Upper lobe of right lung (tissue), 1 donor: ENCODE data around the gene FOXC2. TPM values are rescaled to one million over a fixed set of nuclear protein-coding genes. Genes with fewer than 3 reads are reported as not detected.

Source experiments
- ATAC-seq: fragments of 200-7000 bp; cut with Tn5 transposase; one replicate; pipeline ENCODE4 v1.9.1; 2020; ENCODE audit warnings: mild to moderate bottlenecking, moderate library complexity
- DNase-seq: peaks from one replicate; pipeline ENCODE4 v3.0.0-alpha.2; 2020
- H3K27ac ChIP-seq: fragments of 200-600 bp; one replicate; pipeline ENCODE4 v1.8.0; 2022
- H3K27me3 ChIP-seq: fragments of 200-600 bp; one replicate; pipeline ENCODE4 v1.8.0; 2022; ENCODE audit warnings: mild to moderate bottlenecking
- H3K36me3 ChIP-seq: fragments of 200-600 bp; one replicate; pipeline ENCODE4 v1.8.0; 2022
- H3K4me1 ChIP-seq: fragments of 200-600 bp; one replicate; pipeline ENCODE4 v1.8.0; 2022
- H3K4me3 ChIP-seq: fragments of 200-600 bp; one replicate; pipeline ENCODE4 v1.8.0; 2022; ENCODE audit warnings: mild to moderate bottlenecking
- H3K9me3 ChIP-seq: fragments of 200-600 bp; one replicate; pipeline ENCODE4 v1.8.0; 2022
- intact Hi-C: fragments of 100-400 bp; cut with DNase I; formaldehyde crosslinking; loops from one replicate; pipeline ENCODE4 v1.11.0; 2022
- total RNA-seq: library from RNA; stranded (reverse); fragmentation: NEBNext Ultra II Directional; extraction: Animal tissue kit (Norgen Biotek cat#: 25700); gene quantifications from one replicate; pipeline ENCODE4 v1.2.1, GENCODE V29; 2021
- TF ChIP-seq, protein P1 (sequence below): fragments of 200-600 bp; IDR thresholded peaks from one replicate; pipeline ENCODE4 v1.8.0; 2022; ENCODE audit warnings: antibody characterized with exemption
- donor health status: DM: no; HTN: yes; CAD: no; lungs with severe emphysema.

The FOXC2 gene
- total RNA-seq, 1 donor from 2014 or later: 1.1 TPM

DNA sequence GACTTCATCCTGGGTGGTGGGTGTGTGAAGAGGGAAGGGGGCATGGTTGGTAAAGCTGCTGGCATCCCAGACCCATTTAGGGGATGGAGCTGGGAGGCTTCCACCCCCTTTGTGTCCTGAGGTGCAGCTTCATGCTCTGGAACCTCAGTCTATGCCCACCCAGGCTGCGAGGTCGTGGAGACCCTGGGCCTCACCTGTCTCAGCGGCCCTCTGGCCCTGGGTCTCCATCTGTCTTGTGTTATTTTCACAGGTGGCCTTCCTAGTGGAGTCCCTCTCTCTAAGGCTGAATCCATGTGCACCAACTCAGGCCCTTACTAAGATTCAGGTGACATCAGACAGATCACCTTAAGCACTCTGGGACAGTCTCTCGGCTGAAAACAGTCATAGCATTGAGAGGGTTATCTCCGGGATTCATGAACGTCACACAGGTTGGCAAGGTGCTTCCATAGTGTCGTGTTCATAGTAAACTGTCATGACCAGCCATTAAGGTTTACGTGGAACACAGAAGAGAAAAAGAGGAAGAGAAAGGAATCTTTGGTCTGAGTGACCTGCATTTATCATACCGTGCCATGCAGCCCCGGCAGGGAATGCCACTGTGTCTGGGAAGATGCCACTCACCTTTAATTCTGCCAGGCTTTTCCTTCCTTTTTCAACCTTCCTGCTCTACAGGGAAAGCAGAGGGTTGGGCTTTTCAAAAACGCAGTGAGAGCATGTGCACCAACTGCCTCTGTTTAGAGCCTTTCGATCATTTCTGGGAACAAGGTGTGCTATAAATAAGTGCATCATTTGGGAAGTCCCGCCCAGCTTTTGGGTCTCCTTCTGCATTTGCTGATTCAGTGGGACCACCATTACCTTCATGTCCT is 7.2 kb downstream of the FOXC2 start:
- ATAC-seq (no peak), DNase-seq (no peak)
- Histone ChIP-seq H3K4me3 (no peak overlapping the region), H3K9me3 (no peaks in the 10 kb centered on the region), H3K27ac (no peak overlapping the region), H3K27me3 (peaks cover 99% of the 10 kb centered on the region), H3K4me1 (peaks cover 11% of the 10 kb centered on the region), H3K36me3 (no peaks in the 10 kb centered on the region)
- TF ChIP-seq, protein P1, sequence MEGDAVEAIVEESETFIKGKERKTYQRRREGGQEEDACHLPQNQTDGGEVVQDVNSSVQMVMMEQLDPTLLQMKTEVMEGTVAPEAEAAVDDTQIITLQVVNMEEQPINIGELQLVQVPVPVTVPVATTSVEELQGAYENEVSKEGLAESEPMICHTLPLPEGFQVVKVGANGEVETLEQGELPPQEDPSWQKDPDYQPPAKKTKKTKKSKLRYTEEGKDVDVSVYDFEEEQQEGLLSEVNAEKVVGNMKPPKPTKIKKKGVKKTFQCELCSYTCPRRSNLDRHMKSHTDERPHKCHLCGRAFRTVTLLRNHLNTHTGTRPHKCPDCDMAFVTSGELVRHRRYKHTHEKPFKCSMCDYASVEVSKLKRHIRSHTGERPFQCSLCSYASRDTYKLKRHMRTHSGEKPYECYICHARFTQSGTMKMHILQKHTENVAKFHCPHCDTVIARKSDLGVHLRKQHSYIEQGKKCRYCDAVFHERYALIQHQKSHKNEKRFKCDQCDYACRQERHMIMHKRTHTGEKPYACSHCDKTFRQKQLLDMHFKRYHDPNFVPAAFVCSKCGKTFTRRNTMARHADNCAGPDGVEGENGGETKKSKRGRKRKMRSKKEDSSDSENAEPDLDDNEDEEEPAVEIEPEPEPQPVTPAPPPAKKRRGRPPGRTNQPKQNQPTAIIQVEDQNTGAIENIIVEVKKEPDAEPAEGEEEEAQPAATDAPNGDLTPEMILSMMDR: no peak
- intact Hi-C loops: loop anchor here (10.0 kb wide), 1 partner anchor 191 kb away; no protein-coding TSS in a partner anchor

DNA sequence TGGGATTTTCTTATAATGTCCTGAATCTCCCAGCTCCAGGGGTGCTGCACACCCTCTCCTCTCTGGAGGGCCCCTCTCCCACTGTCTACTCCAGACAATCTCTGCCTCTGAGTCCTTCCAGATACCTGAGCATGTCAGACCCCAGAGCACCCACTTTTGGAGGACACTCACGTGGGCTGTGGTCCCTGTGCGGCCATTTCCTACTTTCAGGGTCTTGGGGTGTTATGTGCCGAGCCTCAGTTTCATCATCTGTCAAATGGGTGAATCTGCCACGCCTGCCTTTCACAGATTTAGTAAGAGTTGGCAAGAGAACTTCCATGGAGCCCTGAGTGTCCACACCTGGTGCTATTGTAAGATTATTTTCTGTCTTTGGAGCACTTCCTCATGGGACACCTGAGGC is 8.0 kb downstream of the FOXC2 start:
- DNase-seq (no peak), ATAC-seq (no peak)
- intact Hi-C loops: loop anchor here (10.0 kb wide), 1 partner anchor 190 kb away; no protein-coding TSS in a partner anchor
- Histone ChIP-seq H3K27me3 (peaks cover 99% of the 10 kb centered on the region), H3K27ac (no peak overlapping the region), H3K36me3 (no peaks in the 10 kb centered on the region), H3K9me3 (no peaks in the 10 kb centered on the region), H3K4me1 (peaks cover 11% of the 10 kb centered on the region), H3K4me3 (no peak overlapping the region)
- TF ChIP-seq, protein P1: no peak

DNA sequence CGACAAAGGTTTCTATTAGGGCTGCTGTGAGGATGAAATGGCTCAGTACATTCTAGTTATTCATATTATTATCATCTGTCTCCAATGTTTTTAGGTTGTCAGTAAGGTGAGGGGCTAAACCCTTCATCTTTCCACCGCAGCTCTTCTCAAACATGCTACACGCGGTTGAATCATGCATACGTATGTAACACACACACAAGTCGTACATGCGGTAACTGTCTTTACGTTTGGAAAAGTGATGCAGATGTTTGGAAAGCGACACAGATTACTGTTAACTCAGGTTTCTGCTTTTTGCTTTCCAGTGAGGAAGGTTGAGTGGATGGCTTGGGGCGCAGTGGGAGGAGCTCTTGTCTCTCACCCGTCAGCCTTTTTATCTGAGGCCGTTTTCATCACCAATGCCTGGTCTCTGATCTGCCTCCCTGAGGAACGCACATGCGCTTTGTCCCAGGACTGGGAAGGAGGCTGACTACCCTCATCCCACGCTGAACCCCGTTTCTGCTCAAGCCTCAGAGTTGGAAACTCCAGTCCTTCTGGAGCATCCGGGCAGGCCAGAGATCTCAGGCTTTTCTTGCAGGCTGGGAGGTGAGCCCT is 8.6 kb downstream of the FOXC2 start:
- peaks cover 11% of the 10 kb centered on the region for H3K4me1 ChIP-seq
- ATAC-seq (no peak), DNase-seq (no peak)
- TF ChIP-seq, protein P1: no peak
- H3K27me3 ChIP-seq: peaks cover 99% of the 10 kb centered on the region
- no peak overlapping the region for H3K4me3 ChIP-seq
- intact Hi-C loops: loop anchor here (10.0 kb wide), 1 partner anchor 190 kb away; no protein-coding TSS in a partner anchor
- no peaks in the 10 kb centered on the region for H3K9me3 ChIP-seq
- H3K36me3 ChIP-seq: no peaks in the 10 kb centered on the region
- H3K27ac ChIP-seq: no peak overlapping the region

DNA sequence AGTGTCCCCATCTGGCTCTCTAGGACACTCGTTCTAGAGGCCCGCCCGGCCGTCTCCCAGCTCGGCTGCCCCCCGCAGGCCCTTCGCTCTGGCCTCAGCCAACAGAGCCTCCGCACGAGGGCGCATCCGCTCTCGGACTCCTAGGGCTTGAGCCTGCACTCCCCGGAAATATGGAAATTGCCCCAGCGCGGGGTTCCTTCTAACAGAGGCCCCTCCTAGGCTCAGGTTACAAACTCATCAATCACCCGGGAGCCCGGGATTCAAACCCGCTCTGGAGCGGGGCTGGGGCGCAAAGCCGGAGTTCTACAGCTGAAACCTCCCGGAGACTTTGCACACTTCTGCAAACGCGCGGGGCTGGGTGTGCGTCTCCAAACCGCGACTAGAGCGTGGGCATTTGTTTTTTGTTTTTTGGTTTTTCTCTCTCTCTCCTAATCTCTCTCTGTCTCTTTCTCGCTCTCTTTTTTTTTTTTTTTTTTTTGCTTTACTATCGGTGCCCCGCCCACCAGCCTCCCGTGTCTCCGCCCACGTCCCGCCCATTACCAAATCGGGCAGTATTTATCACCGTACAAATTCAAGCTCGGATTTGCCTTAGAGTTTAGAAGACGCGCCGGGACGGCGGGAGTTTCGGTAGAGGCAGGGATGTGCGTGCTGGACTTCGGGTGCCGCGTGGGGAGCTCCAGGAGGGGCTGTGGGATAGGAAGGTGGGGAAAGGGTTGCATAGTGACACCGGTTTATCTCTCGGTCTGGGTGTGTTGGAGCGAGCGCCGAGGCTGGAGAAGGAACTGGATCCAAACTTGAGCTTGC is 9.3 kb downstream of the FOXC2 start:
- Histone ChIP-seq H3K4me1 (peaks cover 11% of the 10 kb centered on the region), H3K36me3 (no peaks in the 10 kb centered on the region), H3K27ac (no peak overlapping the region), H3K9me3 (no peaks in the 10 kb centered on the region), H3K27me3 (peaks cover 99% of the 10 kb centered on the region), H3K4me3 (peak overlapping the region; percentile 39)
- intact Hi-C loops: loop anchor here (10.0 kb wide), 1 partner anchor 189 kb away; no protein-coding TSS in a partner anchor
- DNase-seq: no peak
- TF ChIP-seq, protein P1: peak; percentile 42
- ATAC-seq: peak; percentile 45

DNA sequence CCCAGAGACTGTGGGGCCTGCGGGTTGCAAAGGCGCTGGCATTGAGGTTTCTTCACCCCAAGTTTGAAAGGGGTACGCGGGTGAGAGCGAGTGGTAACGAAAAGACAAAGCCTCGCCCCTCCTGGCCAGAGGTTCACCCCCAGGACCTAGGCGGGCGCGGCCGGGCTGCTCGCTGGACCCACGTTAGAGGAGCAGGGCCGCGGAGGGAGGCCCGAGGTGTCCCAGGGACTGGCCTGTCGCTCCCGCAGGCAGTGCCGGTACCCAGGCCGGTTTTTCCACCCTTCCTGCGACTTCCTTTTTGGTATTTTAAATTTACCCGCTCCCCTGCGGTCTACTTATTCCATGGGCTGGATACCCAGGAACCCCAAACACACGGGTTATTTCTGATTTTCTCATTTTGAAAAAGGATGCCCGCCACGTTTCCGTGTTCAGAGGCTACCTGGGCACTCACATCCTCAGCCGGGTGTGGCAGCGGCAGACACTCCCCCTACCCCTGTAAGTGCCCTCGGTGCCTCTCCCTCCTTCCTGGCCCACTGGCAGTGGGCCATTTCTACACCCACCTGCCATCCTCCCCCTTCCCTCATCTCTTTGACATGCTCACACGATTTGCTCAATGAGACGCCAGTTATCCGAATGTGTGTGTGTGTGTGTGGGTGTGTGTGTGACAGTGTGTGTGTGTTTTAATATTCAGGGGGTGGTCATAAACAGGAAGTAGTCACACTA is 10.1 kb downstream of the FOXC2 start:
- DNase-seq (no peak), ATAC-seq (no peak)
- Histone ChIP-seq H3K9me3 (no peaks in the 10 kb centered on the region), H3K27me3 (peaks cover 92% of the 10 kb centered on the region), H3K4me3 (peak overlapping the region; percentile 39), H3K27ac (no peak overlapping the region), H3K36me3 (no peaks in the 10 kb centered on the region), H3K4me1 (peaks cover 11% of the 10 kb centered on the region)
- intact Hi-C loops: loop anchor here (10.0 kb wide), 1 partner anchor 188 kb away; no protein-coding TSS in a partner anchor
- TF ChIP-seq, protein P1: no peak
